ENCODE results near the gene SSTR5.

DNA sequence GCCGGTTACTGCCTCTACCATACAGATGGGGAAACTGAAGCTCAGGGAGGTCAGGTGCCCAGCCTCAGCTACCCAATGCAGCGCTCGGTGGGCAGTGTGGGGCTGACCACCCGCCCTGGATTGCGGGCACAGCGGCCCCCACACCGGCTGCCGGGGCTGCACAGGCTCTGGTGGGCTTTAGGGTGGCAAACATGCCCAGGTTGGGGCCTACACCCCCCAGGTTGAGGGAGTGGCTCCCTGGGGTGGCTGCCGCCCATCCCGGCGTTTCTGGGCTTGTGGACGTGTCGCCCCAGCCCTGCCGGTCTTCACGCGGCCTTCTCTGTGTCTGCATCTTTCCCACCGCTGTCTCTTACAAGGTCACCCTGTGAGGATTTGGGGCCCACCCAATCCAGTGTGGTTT is 40.9 kb upstream of the SSTR5 start:
- no peak for TF ChIP-seq EZH2 (IDR thresholded peaks at IDR 0.05; ENCODE audit: borderline replicate concordance)
- TF ChIP-seq CTCF (IDR thresholded peaks at IDR 0.05; ENCODE audit: poor library complexity) = no peak

Measured in hepatocyte (in vitro differentiated cells).